Vagina (tissue), 2 donors: ENCODE data around the gene CFAP251. TPM values are rescaled to one million over a fixed set of nuclear protein-coding genes. Genes with fewer than 3 reads are reported as not detected.
"Not testable (repeated sequence)": the region's sequence is repeated elsewhere in the genome, so short reads cannot be mapped to it uniquely, and the experiment has no call there.

Experiments used
- DNase-seq, 2 donors: peaks; one replicate each; pipeline ENCODE4 v3.0.0-alpha.2; 2017; ENCODE audit errors: extremely low spot score in 2 of 2
- H3K27ac ChIP-seq: fragments of 200-600 bp; sonication (generic); one replicate; pipeline ENCODE4 v1.5.1; 2019
- H3K27me3 ChIP-seq: fragments of 200-600 bp; sonication (generic); one replicate; pipeline ENCODE4 v1.5.1; 2019
- H3K36me3 ChIP-seq, 2 donors: fragments of 200-600 bp; sonication (generic); one replicate each; pipeline ENCODE4 v1.5.1; 2017 to 2019
- H3K4me1 ChIP-seq: fragments of 200-600 bp; sonication (generic); one replicate; pipeline ENCODE4 v1.5.1; 2019
- H3K4me3 ChIP-seq, 2 donors: fragments of 200-600 bp; sonication (generic); 1 replicate in 1 of 2; 2 replicates in 1 of 2; pipeline ENCODE4 v1.5.1; 2016 to 2019
- H3K9me3 ChIP-seq: fragments of 200-600 bp; sonication (generic); one replicate; pipeline ENCODE4 v1.5.1; 2019
- CTCF ChIP-seq, 3 experiments: fragments of 450-650 bp in 2 of 3; fragments of 200-600 bp in 1 of 3; sonication (generic) in 1 of 3; IDR thresholded peaks; one replicate each; pipeline ENCODE4 v1.5.1; 2017 to 2019; ENCODE audit warnings: antibody characterized with exemption in 3 of 3, mild to moderate bottlenecking in 2 of 3, moderate library complexity in 2 of 3
- POLR2A ChIP-seq, 2 donors: fragments of 450-650 bp; IDR thresholded peaks; one replicate each; pipeline ENCODE4 v1.6.1; 2017; ENCODE audit warnings: antibody characterized with exemption in 2 of 2, mild to moderate bottlenecking in 2 of 2, moderate library complexity in 2 of 2
- POLR2AphosphoS5 ChIP-seq, 2 donors: sonication (generic); formaldehyde crosslinking; IDR thresholded peaks; one replicate each; pipeline ENCODE4 v1.9.0; 2017; ENCODE audit warnings: antibody characterized with exemption in 2 of 2, mild to moderate bottlenecking in 2 of 2, low read depth in 1 of 2; ENCODE audit not compliant: insufficient read depth in 1 of 2
- intact Hi-C: fragments of 100-400 bp; cut with DNase I; formaldehyde crosslinking; loops from one replicate; pipeline ENCODE4 v1.15.1; 2023
- total RNA-seq: library from RNA; depleted of rRNA; stranded (reverse); fragments of >200 nt; gene quantifications from one replicate; pipeline ENCODE4 v1.2.3, GENCODE V29; 2016

The CFAP251 gene
- total RNA-seq = 8.8 TPM

- peak; percentile 59 to 74 for TF ChIP-seq POLR2AphosphoS5 (IDR thresholded peaks at IDR 0.05; ENCODE audit: insufficient read depth in 1 of 2, low read depth in 1 of 2)
- TF ChIP-seq POLR2A (IDR thresholded peaks at IDR 0.05) = no peak
- peak; percentile 54 to 75 (median 66) for TF ChIP-seq CTCF (IDR thresholded peaks at IDR 0.05)
- intact Hi-C loops = loop anchor here (10.0 kb wide), 1 partner anchor 107 kb away; the partner anchor contains the start of gene BCL7A
- Histone ChIP-seq H3K4me1 (peaks cover 5% of the 10 kb centered on the region), H3K9me3 (no peaks in the 10 kb centered on the region), H3K36me3 (peaks cover 0 to 12% of the 10 kb centered on the region in 2 donors), H3K4me3 (peak within 1 kb of the TSS; percentile 29 to 37), H3K27me3 (no peaks in the 10 kb centered on the region), H3K27ac (peak within 1 kb of the TSS; percentile 54)
- DNase-seq = no peak
Measured at GRCh38 chr12:121917950-121918678, at the start of gene CFAP251. CFAP251 (plus strand) TSS chr12:121918592; CDS start chr12:121921306, 2,714 bp downstream.

- H3K27me3 ChIP-seq, H3K27ac ChIP-seq: not testable (repeated sequence)
Measured at GRCh38 chr12:121869229-121869628, 49.2 kb upstream of the CFAP251 start.

GRCh38 chr12:121871467-121871866 is 46.9 kb upstream of the CFAP251 start:
- Histone ChIP-seq H3K27me3 (no peaks in the 10 kb centered on the region), H3K36me3 (no peaks in the 10 kb centered on the region), H3K4me1 (no peaks in the 10 kb centered on the region), H3K9me3 (no peaks in the 10 kb centered on the region), H3K27ac (no peak overlapping the region), H3K4me3 (no peak overlapping the region)
- TF ChIP-seq CTCF (IDR thresholded peaks at IDR 0.05) = no peak
- TF ChIP-seq POLR2AphosphoS5 (IDR thresholded peaks at IDR 0.05; ENCODE audit: insufficient read depth in 1 of 2, low read depth in 1 of 2) = no peak
- TF ChIP-seq POLR2A (IDR thresholded peaks at IDR 0.05) = no peak
- intact Hi-C loops = no loop called here
- DNase-seq = no peak

More at GRCh38 chr12:121869229-121869628, 49.2 kb upstream of the CFAP251 start:
- DNase-seq, H3K4me3 ChIP-seq, H3K4me1 ChIP-seq, intact Hi-C loops, H3K36me3 ChIP-seq, H3K9me3 ChIP-seq: not testable (repeated sequence)

GRCh38 chr12:121872546-121873215 is 45.7 kb upstream of the CFAP251 start:
- no peak for DNase-seq
- TF ChIP-seq POLR2AphosphoS5 (IDR thresholded peaks at IDR 0.05; ENCODE audit: insufficient read depth in 1 of 2, low read depth in 1 of 2) (peak in 1 of 2 donors; percentile 52), POLR2A (IDR thresholded peaks at IDR 0.05) (no peak)
- no peaks in the 10 kb centered on the region for H3K9me3 ChIP-seq
- H3K27me3 ChIP-seq = no peaks in the 10 kb centered on the region
- intact Hi-C loops = no loop called here
- no peak overlapping the region for H3K4me3 ChIP-seq
- no peaks in the 10 kb centered on the region for H3K36me3 ChIP-seq
- H3K27ac ChIP-seq = peak overlapping the region; percentile 45
- no peaks in the 10 kb centered on the region for H3K4me1 ChIP-seq

- peak overlapping the region; percentile 45 for H3K27ac ChIP-seq
- no peaks in the 10 kb centered on the region for H3K36me3 ChIP-seq
- DNase-seq = no peak
- no peaks in the 10 kb centered on the region for H3K27me3 ChIP-seq
- no peaks in the 10 kb centered on the region for H3K9me3 ChIP-seq
- no peak for TF ChIP-seq POLR2A (IDR thresholded peaks at IDR 0.05)
- no peak for TF ChIP-seq POLR2AphosphoS5 (IDR thresholded peaks at IDR 0.05; ENCODE audit: insufficient read depth in 1 of 2, low read depth in 1 of 2)
- no peak for TF ChIP-seq CTCF (IDR thresholded peaks at IDR 0.05)
- intact Hi-C loops = no loop called here
- H3K4me1 ChIP-seq = no peaks in the 10 kb centered on the region
- no peak overlapping the region for H3K4me3 ChIP-seq
Measured at GRCh38 chr12:121873216-121873569, 45.2 kb upstream of the CFAP251 start.

GRCh38 chr12:121874071-121874470 is 44.3 kb upstream of the CFAP251 start:
- no peaks in the 10 kb centered on the region for H3K4me1 ChIP-seq
- no peaks in the 10 kb centered on the region for H3K9me3 ChIP-seq
- H3K27me3 ChIP-seq = no peaks in the 10 kb centered on the region
- TF ChIP-seq POLR2AphosphoS5 (IDR thresholded peaks at IDR 0.05; ENCODE audit: insufficient read depth in 1 of 2, low read depth in 1 of 2) = no peak
- no peak for TF ChIP-seq POLR2A (IDR thresholded peaks at IDR 0.05)
- TF ChIP-seq CTCF (IDR thresholded peaks at IDR 0.05) = no peak
- no peaks in the 10 kb centered on the region for H3K36me3 ChIP-seq
- H3K27ac ChIP-seq = no peak overlapping the region
- no peak overlapping the region for H3K4me3 ChIP-seq
- DNase-seq = no peak
- intact Hi-C loops = no loop called here
